ENCODE measurements around the gene TDP1.

DNA sequence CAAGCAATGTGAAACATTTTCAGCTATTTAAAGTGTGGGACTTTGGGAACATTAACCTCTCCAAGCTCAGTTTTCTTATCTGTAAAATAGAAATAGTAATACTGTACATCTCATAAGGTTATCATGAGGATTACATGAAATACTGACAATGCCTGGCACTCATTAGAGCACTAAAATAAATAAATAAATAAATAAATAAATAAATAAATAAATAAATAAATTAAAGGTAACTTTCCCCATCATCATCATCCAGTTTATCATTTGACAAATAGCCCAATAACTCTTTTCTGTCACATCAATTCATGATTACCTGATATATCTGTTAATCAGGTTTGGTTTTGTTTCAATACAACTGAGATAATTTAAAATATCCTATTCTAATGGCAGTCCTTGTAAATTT, 49.7 kb upstream of the TDP1 start:
- TF ChIP-seq, protein P1, sequence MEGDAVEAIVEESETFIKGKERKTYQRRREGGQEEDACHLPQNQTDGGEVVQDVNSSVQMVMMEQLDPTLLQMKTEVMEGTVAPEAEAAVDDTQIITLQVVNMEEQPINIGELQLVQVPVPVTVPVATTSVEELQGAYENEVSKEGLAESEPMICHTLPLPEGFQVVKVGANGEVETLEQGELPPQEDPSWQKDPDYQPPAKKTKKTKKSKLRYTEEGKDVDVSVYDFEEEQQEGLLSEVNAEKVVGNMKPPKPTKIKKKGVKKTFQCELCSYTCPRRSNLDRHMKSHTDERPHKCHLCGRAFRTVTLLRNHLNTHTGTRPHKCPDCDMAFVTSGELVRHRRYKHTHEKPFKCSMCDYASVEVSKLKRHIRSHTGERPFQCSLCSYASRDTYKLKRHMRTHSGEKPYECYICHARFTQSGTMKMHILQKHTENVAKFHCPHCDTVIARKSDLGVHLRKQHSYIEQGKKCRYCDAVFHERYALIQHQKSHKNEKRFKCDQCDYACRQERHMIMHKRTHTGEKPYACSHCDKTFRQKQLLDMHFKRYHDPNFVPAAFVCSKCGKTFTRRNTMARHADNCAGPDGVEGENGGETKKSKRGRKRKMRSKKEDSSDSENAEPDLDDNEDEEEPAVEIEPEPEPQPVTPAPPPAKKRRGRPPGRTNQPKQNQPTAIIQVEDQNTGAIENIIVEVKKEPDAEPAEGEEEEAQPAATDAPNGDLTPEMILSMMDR (IDR thresholded peaks at IDR 0.05) = no peak
- no peak for TF ChIP-seq SIN3A (IDR thresholded peaks at IDR 0.05; ENCODE audit: borderline replicate concordance, insufficient read depth, low read depth, low read length)
